ENCODE results near the gene BLOC1S6. TPM values are rescaled to one million over a fixed set of nuclear protein-coding genes. Genes with fewer than 3 reads are reported as not detected.

The BLOC1S6 gene
- polyA plus RNA-seq, 1 donor from 2014 or later = 179 TPM

GRCh38 chr15:45544266-45545023, 42.7 kb upstream of the BLOC1S6 start:
- Histone ChIP-seq H3K9me3 (ENCODE audit: low read length) (no peaks in the 10 kb centered on the region), H3K4me2 (ENCODE audit: low read length) (no peak overlapping the region), H2AFZ (ENCODE audit: low read depth, low read length) (no peak overlapping the region), H4K20me1 (ENCODE audit: insufficient read depth) (no peaks in the 10 kb centered on the region), H3K79me2 (replicated peaks; ENCODE audit: insufficient read depth, low read length) (no peaks in the 10 kb centered on the region), H3K9ac (ENCODE audit: low read length) (no peak overlapping the region), H3K9me2 (ENCODE audit: insufficient read depth, low read length) (no peaks in the 10 kb centered on the region), H3K36me3 (ENCODE audit: insufficient read depth, low read length) (no peaks in the 10 kb centered on the region), H3K4me3 (ENCODE audit: low read length) (no peak overlapping the region), H3K27ac (ENCODE audit: low read length) (no peak overlapping the region), H3K27me3 (ENCODE audit: insufficient read depth, low read depth, low read length) (no peaks in the 10 kb centered on the region), H3F3A (ENCODE audit: insufficient read depth, low read length, poor library complexity, severe bottlenecking) (no peaks in the 10 kb centered on the region)
- TF ChIP-seq TAF1 (IDR thresholded peaks at IDR 0.05; ENCODE audit: low read depth) (no peak), RAD21 (conservative IDR thresholded peaks at IDR 0.05) (no peak), REST (IDR thresholded peaks at IDR 0.05; ENCODE audit: borderline replicate concordance) (no peak), POLR2AphosphoS5 (IDR thresholded peaks at IDR 0.05) (no peak), EZH2 (IDR thresholded peaks at IDR 0.05; ENCODE audit: borderline replicate concordance, insufficient read depth, low read length, poor library complexity, severe bottlenecking) (no peak), MXI1 (conservative IDR thresholded peaks at IDR 0.05; ENCODE audit: poor library complexity, severe bottlenecking) (no peak), SMC3 (conservative IDR thresholded peaks at IDR 0.05; ENCODE audit: poor library complexity) (no peak), EP300 (conservative IDR thresholded peaks at IDR 0.05; ENCODE audit: poor library complexity, severe bottlenecking) (no peak)
- TF ChIP-seq, protein P1, sequence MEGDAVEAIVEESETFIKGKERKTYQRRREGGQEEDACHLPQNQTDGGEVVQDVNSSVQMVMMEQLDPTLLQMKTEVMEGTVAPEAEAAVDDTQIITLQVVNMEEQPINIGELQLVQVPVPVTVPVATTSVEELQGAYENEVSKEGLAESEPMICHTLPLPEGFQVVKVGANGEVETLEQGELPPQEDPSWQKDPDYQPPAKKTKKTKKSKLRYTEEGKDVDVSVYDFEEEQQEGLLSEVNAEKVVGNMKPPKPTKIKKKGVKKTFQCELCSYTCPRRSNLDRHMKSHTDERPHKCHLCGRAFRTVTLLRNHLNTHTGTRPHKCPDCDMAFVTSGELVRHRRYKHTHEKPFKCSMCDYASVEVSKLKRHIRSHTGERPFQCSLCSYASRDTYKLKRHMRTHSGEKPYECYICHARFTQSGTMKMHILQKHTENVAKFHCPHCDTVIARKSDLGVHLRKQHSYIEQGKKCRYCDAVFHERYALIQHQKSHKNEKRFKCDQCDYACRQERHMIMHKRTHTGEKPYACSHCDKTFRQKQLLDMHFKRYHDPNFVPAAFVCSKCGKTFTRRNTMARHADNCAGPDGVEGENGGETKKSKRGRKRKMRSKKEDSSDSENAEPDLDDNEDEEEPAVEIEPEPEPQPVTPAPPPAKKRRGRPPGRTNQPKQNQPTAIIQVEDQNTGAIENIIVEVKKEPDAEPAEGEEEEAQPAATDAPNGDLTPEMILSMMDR (IDR thresholded peaks at IDR 0.05; ENCODE audit: poor library complexity, severe bottlenecking) = no peak

GRCh38 chr15:45546789-45547188, 40.4 kb upstream of the BLOC1S6 start:
- H3K27me3 ChIP-seq (ENCODE audit: insufficient read depth, low read depth, low read length) = no peaks in the 10 kb centered on the region
- H3F3A ChIP-seq (ENCODE audit: insufficient read depth, low read length, poor library complexity, severe bottlenecking) = no peaks in the 10 kb centered on the region
- H3K36me3 ChIP-seq (ENCODE audit: insufficient read depth, low read length) = no peaks in the 10 kb centered on the region
- no peaks in the 10 kb centered on the region for H3K79me2 ChIP-seq (replicated peaks; ENCODE audit: insufficient read depth, low read length)
- H3K4me2 ChIP-seq (ENCODE audit: low read length) = no peak overlapping the region
- no peaks in the 10 kb centered on the region for H4K20me1 ChIP-seq (ENCODE audit: insufficient read depth)
- H3K9ac ChIP-seq (ENCODE audit: low read length) = no peak overlapping the region
- TF ChIP-seq EZH2 (IDR thresholded peaks at IDR 0.05; ENCODE audit: borderline replicate concordance, insufficient read depth, low read length, poor library complexity, severe bottlenecking) (no peak), MXI1 (conservative IDR thresholded peaks at IDR 0.05; ENCODE audit: poor library complexity, severe bottlenecking) (no peak), POLR2AphosphoS5 (IDR thresholded peaks at IDR 0.05) (no peak), TAF1 (IDR thresholded peaks at IDR 0.05; ENCODE audit: low read depth) (no peak), SMC3 (conservative IDR thresholded peaks at IDR 0.05; ENCODE audit: poor library complexity) (no peak), EP300 (conservative IDR thresholded peaks at IDR 0.05; ENCODE audit: poor library complexity, severe bottlenecking) (no peak), RAD21 (conservative IDR thresholded peaks at IDR 0.05) (no peak), REST (IDR thresholded peaks at IDR 0.05; ENCODE audit: borderline replicate concordance) (no peak)
- TF ChIP-seq, protein P1 (IDR thresholded peaks at IDR 0.05; ENCODE audit: poor library complexity, severe bottlenecking) = no peak
- H3K4me3 ChIP-seq (ENCODE audit: low read length) = no peak overlapping the region
- H3K9me2 ChIP-seq (ENCODE audit: insufficient read depth, low read length) = no peaks in the 10 kb centered on the region
- no peak overlapping the region for H2AFZ ChIP-seq (ENCODE audit: low read depth, low read length)
- no peaks in the 10 kb centered on the region for H3K9me3 ChIP-seq (ENCODE audit: low read length)
- no peak overlapping the region for H3K27ac ChIP-seq (ENCODE audit: low read length)

Data from neural cell (in vitro differentiated cells).